HL-60/S4 treated with retinoic acid at 250 ng/mL for 4 days and 3 days (cell line): Measurements from ENCODE around the gene ZFAND3.

Source experiments
- in situ Hi-C: fragments of 300-500 bp; cut with MboI; formaldehyde crosslinking; loops from 2 replicates; pipeline ENCODE4 v1.7.0; 2022; ENCODE audit warnings: low sequenced_read_pairs

The ZFAND3 gene

GRCh38 chr6:37819177-37819801 is at the start of gene ZFAND3:
ZFAND3 (plus strand) TSS chr6:37819727; CDS start chr6:37819946, 219 bp downstream.
- in situ Hi-C loops = no loop called here

GRCh38 chr6:37774028-37774680 is 45.4 kb upstream of the ZFAND3 start:
- in situ Hi-C loops = no loop called here

DNA sequence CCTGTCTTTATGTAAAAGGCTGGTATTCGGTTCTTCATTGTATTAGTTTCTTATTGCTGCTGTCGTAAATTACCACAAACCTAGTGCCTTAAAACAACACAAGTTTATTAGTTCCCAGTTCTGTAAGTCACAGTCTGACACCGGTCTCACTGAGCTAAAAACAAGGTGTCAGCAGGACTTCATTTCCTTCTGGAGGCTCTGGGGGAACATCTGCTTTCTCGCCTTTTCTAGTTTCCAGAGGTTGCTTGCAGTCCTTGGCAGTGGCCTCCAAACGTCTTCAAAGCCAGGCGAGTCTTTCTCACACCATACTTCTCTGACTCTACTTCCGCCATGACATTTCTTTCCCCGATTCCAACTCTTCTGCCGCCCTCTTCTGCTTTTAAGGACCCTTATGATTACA is 43.0 kb upstream of the ZFAND3 start:
- in situ Hi-C loops = no loop called here

GRCh38 chr6:37777272-37777834 is 42.2 kb upstream of the ZFAND3 start:
- in situ Hi-C loops = no loop called here

GRCh38 chr6:37779111-37779800 is 40.3 kb upstream of the ZFAND3 start:
- in situ Hi-C loops = no loop called here

- in situ Hi-C loops = no loop called here
These were observed 39.5 kb upstream of the ZFAND3 start for GRCh38 chr6:37779902-37780628.

DNA sequence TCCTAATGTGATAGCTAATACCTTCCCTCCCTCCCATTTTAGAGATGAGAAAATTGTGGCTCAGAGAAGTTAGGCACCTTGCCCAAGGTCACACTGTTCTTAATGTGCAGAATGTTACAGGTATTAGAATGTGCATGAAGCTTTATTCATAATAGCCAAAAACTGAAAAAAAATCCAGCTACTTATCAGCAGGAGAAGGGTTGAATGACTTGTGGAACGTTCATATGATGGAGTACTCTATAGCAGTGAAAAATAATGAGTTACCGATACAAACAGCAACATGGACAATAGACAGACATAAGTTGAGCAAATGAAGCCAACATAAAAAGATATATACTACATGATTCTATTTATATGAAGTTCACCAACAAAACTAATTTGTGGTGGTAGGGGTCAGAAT is 37.7 kb upstream of the ZFAND3 start:
- in situ Hi-C loops = no loop called here

GRCh38 chr6:37783025-37783855 is 36.3 kb upstream of the ZFAND3 start:
- in situ Hi-C loops = no loop called here

- in situ Hi-C loops = no loop called here
These were observed 35.5 kb upstream of the ZFAND3 start for GRCh38 chr6:37783856-37784584.

GRCh38 chr6:37784585-37784967 is 35.0 kb upstream of the ZFAND3 start:
- in situ Hi-C loops = no loop called here

DNA sequence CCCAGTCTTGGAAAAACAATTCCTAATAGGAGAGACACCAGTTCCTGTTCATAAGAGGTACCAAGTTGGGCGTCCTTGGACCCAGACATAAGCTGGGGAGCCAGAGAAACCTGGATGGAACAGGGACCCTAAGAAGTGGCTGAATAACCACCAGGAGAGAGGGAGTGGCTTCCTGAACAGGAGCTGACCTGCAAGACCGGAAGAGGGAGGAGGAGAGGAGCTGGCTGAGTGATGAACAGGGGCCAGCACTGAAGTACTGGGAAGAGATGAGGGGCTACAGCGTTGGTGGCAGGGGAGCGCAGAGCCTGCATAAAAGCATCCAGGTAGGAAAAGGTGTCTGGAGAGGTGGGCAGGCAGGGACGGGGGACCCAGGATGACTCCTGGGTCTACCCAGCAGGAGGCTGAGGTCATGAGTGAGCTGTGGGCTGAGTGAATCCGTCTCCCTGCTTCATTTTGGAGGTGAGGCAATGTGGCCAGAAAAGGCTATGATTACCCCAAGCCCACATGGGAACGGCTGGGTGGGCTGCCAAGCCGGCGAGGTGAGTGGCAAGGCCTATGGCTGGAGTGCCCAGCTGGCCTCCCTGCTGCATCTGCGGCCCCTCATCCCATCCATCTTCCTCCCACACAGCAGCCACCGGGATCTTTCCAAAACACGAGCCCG is 34.4 kb upstream of the ZFAND3 start:
- in situ Hi-C loops = no loop called here

DNA sequence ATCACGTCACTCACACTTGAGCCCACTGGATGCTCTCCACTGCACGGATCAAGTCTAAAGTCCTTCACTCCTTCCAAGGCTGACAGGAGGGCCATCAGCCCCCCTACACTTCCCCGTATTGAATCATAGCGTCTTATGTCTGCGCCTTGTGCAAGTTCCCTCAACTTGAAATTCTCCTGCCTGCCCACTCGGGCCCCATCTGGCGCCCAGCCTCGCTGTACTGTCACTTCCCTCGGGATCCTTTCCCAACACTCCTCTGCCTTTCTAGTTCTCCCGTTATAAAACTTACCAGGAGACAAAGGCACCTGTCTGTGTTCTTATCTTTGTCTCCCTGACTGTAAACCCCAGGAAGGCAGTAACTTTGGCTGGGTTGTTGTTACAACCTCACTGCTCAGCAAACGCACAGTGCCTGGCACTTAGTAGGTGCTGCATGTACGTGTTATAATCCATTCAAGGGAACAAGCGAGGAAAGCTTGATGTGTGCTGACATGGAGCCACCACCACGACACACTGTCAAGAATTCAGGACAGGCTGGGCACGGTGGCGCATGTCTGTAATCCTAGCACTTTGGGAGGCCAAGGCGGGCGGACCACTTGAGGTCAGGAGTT is 33.8 kb upstream of the ZFAND3 start:
- in situ Hi-C loops = no loop called here

GRCh38 chr6:37787216-37787615 is 32.3 kb upstream of the ZFAND3 start:
- in situ Hi-C loops = no loop called here

DNA sequence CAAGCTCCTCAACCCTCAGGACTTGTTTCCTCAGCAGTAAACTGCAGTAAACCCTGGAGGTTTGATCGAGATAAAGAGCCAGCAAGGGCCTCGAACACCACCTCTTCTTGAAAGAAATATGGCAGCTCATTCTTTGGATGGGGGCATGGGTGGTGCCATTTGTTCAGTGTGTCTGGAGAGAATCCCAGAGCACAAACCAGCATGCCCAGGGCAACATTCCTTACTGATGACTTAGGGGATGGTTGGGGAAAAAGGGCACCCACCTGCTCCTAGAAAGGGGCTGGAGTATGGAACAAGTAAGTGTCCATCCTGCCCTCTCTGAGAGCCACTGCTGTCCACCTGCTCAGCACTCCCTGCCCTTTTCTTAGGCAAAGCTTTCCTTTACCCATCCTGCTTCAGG is 31.3 kb upstream of the ZFAND3 start:
- in situ Hi-C loops = no loop called here

DNA sequence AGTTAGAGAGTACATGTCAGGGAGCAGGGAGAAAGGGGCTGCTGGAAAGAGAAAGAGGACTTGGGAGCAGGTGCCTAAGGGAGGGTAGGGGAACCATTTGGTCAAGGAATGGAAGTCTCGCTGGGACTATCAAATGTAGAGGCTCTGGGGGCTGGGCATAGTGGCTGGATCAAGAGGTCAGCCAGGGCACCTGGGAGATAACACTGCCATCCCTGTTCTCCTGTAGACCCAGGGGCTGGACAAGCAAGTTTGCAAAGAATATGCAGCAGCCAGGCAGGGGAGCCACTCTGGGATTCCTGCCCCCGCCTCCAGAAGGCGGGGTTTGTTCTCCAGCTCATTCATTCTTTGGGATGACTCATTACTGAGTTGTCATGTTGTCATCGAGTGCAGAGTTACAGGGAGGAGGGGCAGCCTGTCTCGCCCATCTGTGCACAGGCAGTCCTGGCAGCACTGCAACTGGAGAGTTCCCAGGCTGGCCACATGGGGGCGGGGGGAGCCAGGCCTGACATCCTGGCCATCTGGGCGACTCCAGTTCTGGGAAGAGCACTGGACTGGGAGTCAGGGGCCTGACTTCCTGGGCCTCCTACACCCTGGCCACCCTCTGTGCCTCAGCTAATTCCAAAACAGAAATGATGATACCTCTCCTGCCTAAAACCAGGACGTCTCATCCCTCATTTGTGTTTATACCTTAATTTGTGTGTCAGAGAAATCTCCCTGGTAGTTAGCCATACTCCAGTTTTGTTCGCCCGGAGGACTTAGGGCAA is 28.2 kb upstream of the ZFAND3 start:
- in situ Hi-C loops = no loop called here

- in situ Hi-C loops = no loop called here
These were observed 27.0 kb upstream of the ZFAND3 start for GRCh38 chr6:37792457-37793033.

DNA sequence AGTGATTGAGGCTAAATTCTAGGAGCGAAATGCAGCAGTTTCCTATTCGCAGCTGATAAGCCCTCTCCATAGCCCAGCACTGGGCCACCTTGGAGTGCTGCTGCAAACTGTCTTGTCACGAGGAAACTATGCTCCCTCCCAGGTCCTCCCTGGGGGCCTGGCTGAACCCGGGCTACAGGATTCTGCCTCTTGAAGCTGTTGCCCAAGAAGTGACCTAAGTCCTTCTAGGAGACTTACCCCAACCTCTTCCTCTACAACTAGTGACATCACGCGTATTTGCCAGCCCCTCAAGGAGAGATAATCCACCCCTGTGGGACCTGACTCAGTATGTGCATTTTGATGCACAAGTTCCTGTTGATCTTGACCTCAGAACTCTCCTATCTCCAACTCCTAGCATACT is 26.5 kb upstream of the ZFAND3 start:
- in situ Hi-C loops = no loop called here

DNA sequence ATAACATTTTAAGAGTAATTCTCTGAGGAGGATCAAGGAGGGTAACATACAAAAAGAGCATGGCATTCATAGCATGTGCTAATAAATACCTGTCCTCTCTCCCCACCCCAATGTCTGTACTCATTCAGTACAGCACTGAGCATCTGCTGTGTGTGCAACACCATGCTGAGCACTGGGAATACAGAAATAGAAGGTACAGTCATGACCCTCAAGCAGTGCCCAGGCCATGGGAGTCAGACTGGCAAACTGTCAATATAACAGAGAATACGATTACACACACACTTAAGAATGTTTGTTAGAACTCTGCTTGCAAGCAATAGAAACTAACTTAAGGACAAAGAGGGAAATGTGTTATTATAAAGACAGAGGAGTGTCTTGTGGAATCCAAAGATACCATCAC is 24.7 kb upstream of the ZFAND3 start:
- in situ Hi-C loops = no loop called here
